HEK293 (cell line): ENCODE measurements around the gene RHBDF2.

ENCODE experiments used
- CTCF ChIA-PET: fragments of 350-600 bp; formaldehyde crosslinking; extraction: SDS; loops from one replicate; lab custom pipeline; 2021; ENCODE audit warnings: antibody characterized with exemption; lab: Yijun Ruan, JAX
- POLR2A ChIA-PET: fragments of 300-600 bp; formaldehyde crosslinking; extraction: SDS; loops from one replicate; lab custom pipeline; 2020; ENCODE audit warnings: antibody characterized with exemption, inconsistent platforms; lab: Yijun Ruan, JAX
- H3K27ac ChIP-seq: fragments of 200-500 bp; sonication (Bioruptor generic); 2 replicates; pipeline ENCODE4 v1.5.1; 2014; ENCODE audit warnings: low read depth, low read length, control low read depth, inconsistent platforms; ENCODE audit errors: extremely low read depth
- H3K36me3 ChIP-seq, 2 experiments: fragments of 200-500 bp in 1 of 2; sonication (Bioruptor generic) in 1 of 2; 1 replicate in 1 of 2; 2 replicates in 1 of 2; pipeline ENCODE4 v1.5.1; 2014 to 2017; ENCODE audit warnings: inconsistent platforms in 2 of 2, low read length in 2 of 2; ENCODE audit not compliant: control insufficient read depth in 2 of 2, insufficient read depth in 1 of 2
- H3K4me1 ChIP-seq: fragments of 200-500 bp; sonication (Bioruptor generic); 2 replicates; pipeline ENCODE4 v1.5.1; 2014; ENCODE audit warnings: mild to moderate bottlenecking, low read length, inconsistent platforms; ENCODE audit not compliant: control insufficient read depth, insufficient read depth
- H3K4me3 ChIP-seq: 2 replicates; pipeline ENCODE4 v1.5.1; 2011; ENCODE audit warnings: low read depth, mild to moderate bottlenecking, control low read depth, low read length, moderate library complexity
- H3K9me3 ChIP-seq: fragments of 200-500 bp; sonication (Bioruptor generic); 2 replicates; pipeline ENCODE4 v1.5.1; 2014; ENCODE audit warnings: low read depth, low read length, inconsistent platforms; ENCODE audit not compliant: control insufficient read depth, insufficient read depth
- EGR2 ChIP-seq: fragments of 450-650 bp; formaldehyde crosslinking; IDR thresholded peaks from 2 replicates; pipeline ENCODE4 v1.5.1; 2016; ENCODE audit warnings: low read depth, missing biosample characterization, missing genetic modification characterization
- GLIS2 ChIP-seq: fragments of 450-650 bp; formaldehyde crosslinking; IDR thresholded peaks from 2 replicates; pipeline ENCODE4 v1.5.1; 2016; ENCODE audit warnings: missing biosample characterization, missing genetic modification characterization
- KLF7 ChIP-seq: fragments of 450-650 bp; formaldehyde crosslinking; IDR thresholded peaks from 2 replicates; pipeline ENCODE4 v1.5.1; 2016; ENCODE audit warnings: missing biosample characterization, missing genetic modification characterization, borderline replicate concordance
- PBX3 ChIP-seq: sonication (generic); formaldehyde crosslinking; IDR thresholded peaks from 2 replicates; pipeline ENCODE4 v1.8.1; 2022; ENCODE audit warnings: mild to moderate bottlenecking, moderate library complexity, missing genetic modification reagents
- REPIN1 ChIP-seq: fragments of 450-650 bp; formaldehyde crosslinking; IDR thresholded peaks from 2 replicates; pipeline ENCODE4 v1.5.1; 2017; ENCODE audit warnings: missing biosample characterization, missing genetic modification characterization, low read depth
- SCRT2 ChIP-seq: fragments of 450-650 bp; formaldehyde crosslinking; IDR thresholded peaks from 2 replicates; pipeline ENCODE4 v1.5.1; 2016; ENCODE audit warnings: missing biosample characterization, missing genetic modification characterization
- SETDB1 ChIP-seq: IDR thresholded peaks from one replicate; pipeline ENCODE4 v1.6.1; 2017; ENCODE audit warnings: mild to moderate bottlenecking, low read length, moderate library complexity, mixed read lengths; ENCODE audit not compliant: insufficient read length
- SP7 ChIP-seq: fragments of 450-650 bp; formaldehyde crosslinking; IDR thresholded peaks from 2 replicates; pipeline ENCODE4 v1.5.1; 2016; ENCODE audit warnings: missing biosample characterization, missing genetic modification characterization
- ZBTB48 ChIP-seq: fragments of 450-650 bp; formaldehyde crosslinking; IDR thresholded peaks from 2 replicates; pipeline ENCODE4 v1.5.1; 2016; ENCODE audit warnings: missing biosample characterization, missing genetic modification characterization
- ZBTB8A ChIP-seq: fragments of 450-650 bp; formaldehyde crosslinking; IDR thresholded peaks from 2 replicates; pipeline ENCODE4 v1.5.1; 2016; ENCODE audit warnings: missing biosample characterization, missing genetic modification characterization
- ZEB2 ChIP-seq: fragments of 450-650 bp; formaldehyde crosslinking; IDR thresholded peaks from 2 replicates; pipeline ENCODE4 v1.5.1; 2016; ENCODE audit warnings: missing biosample characterization, missing genetic modification characterization
- ZFP3 ChIP-seq: fragments of 450-650 bp; formaldehyde crosslinking; IDR thresholded peaks from 2 replicates; pipeline ENCODE4 v1.5.1; 2016; ENCODE audit warnings: low read depth, missing biosample characterization, missing genetic modification characterization
- ZFP69B ChIP-seq: fragments of 450-650 bp; formaldehyde crosslinking; IDR thresholded peaks from 2 replicates; pipeline ENCODE4 v1.5.1; 2016; ENCODE audit warnings: missing biosample characterization, missing genetic modification characterization
- ZIC2 ChIP-seq: fragments of 450-650 bp; formaldehyde crosslinking; IDR thresholded peaks from 2 replicates; pipeline ENCODE4 v1.5.1; 2016; ENCODE audit warnings: missing biosample characterization, missing genetic modification characterization
- ZNF133 ChIP-seq: fragments of 450-650 bp; formaldehyde crosslinking; IDR thresholded peaks from 2 replicates; pipeline ENCODE4 v1.5.1; 2016; ENCODE audit warnings: missing biosample characterization, missing genetic modification characterization
- ZNF138 ChIP-seq: fragments of 450-650 bp; formaldehyde crosslinking; IDR thresholded peaks from 2 replicates; pipeline ENCODE4 v1.5.1; 2016; ENCODE audit warnings: missing biosample characterization, missing genetic modification characterization, borderline replicate concordance
- ZNF146 ChIP-seq: fragments of 450-650 bp; formaldehyde crosslinking; IDR thresholded peaks from 2 replicates; pipeline ENCODE4 v1.5.1; 2016; ENCODE audit warnings: missing biosample characterization, missing genetic modification characterization
- ZNF202 ChIP-seq: fragments of 450-650 bp; formaldehyde crosslinking; IDR thresholded peaks from 2 replicates; pipeline ENCODE4 v1.5.1; 2016; ENCODE audit warnings: missing biosample characterization, missing genetic modification characterization, borderline replicate concordance
- ZNF214 ChIP-seq: fragments of 450-650 bp; formaldehyde crosslinking; IDR thresholded peaks from 2 replicates; pipeline ENCODE4 v1.5.1; 2017; ENCODE audit warnings: missing biosample characterization, mild to moderate bottlenecking, missing genetic modification characterization, borderline replicate concordance
- ZNF223 ChIP-seq: fragments of 450-650 bp; formaldehyde crosslinking; IDR thresholded peaks from 2 replicates; pipeline ENCODE4 v1.5.1; 2016; ENCODE audit warnings: missing biosample characterization, missing genetic modification characterization
- ZNF341 ChIP-seq: fragments of 450-650 bp; formaldehyde crosslinking; IDR thresholded peaks from 2 replicates; pipeline ENCODE4; 2016; ENCODE audit warnings: low read depth, missing biosample characterization, missing genetic modification characterization
- ZNF449 ChIP-seq: fragments of 450-650 bp; formaldehyde crosslinking; IDR thresholded peaks from 2 replicates; pipeline ENCODE4 v1.5.1; 2017; ENCODE audit warnings: missing biosample characterization, mild to moderate bottlenecking, missing genetic modification characterization, moderate library complexity
- ZNF621 ChIP-seq: fragments of 450-650 bp; formaldehyde crosslinking; IDR thresholded peaks from 2 replicates; pipeline ENCODE4 v1.5.1; 2017; ENCODE audit warnings: missing biosample characterization, missing genetic modification characterization
- ZNF768 ChIP-seq: fragments of 450-650 bp; formaldehyde crosslinking; IDR thresholded peaks from 2 replicates; pipeline ENCODE4 v1.5.1; 2018; ENCODE audit warnings: missing biosample characterization, mild to moderate bottlenecking, missing genetic modification characterization
- TF ChIP-seq, protein P1 (sequence below): fragments of 450-650 bp; formaldehyde crosslinking; IDR thresholded peaks from 2 replicates; pipeline ENCODE4 v1.5.1; 2016; ENCODE audit warnings: missing biosample characterization, missing genetic modification characterization, low read depth

Gene RHBDF2

DNA sequence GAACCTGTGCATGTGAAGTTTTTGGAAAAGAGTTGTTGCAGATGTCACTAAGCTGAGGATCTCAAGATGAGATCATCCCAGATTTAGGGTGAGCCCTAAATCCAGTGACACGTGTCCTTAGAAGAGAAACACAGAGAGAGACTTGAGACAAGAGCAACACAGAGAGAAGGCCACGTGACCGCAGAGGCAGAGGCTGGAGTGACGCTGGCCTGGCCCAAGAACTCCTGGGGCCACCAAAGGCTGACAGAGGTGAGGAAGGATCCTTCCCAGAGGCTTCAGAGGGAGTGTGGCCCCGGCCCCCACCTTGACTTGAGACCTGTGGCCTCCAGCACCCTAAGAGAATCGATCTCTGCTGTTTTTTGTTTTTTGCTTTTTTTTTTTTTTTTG is 12.1 kb upstream of the RHBDF2 start (continued):
- no peak for TF ChIP-seq ZFP3 (tag by site-specific recombination)
- no peak for TF ChIP-seq SP7
- TF ChIP-seq KLF7 (tag by site-specific recombination), result no peak
- no peak; the same call in 1 of the 2 replicates for TF ChIP-seq ZBTB48 (tag by site-specific recombination)
- no peak for TF ChIP-seq ZNF621
- TF ChIP-seq ZNF449 (tag by site-specific recombination), result no peak
- no peak for TF ChIP-seq ZEB2 (tag by site-specific recombination)
- no peak for TF ChIP-seq REPIN1 (tag by site-specific recombination)

DNA sequence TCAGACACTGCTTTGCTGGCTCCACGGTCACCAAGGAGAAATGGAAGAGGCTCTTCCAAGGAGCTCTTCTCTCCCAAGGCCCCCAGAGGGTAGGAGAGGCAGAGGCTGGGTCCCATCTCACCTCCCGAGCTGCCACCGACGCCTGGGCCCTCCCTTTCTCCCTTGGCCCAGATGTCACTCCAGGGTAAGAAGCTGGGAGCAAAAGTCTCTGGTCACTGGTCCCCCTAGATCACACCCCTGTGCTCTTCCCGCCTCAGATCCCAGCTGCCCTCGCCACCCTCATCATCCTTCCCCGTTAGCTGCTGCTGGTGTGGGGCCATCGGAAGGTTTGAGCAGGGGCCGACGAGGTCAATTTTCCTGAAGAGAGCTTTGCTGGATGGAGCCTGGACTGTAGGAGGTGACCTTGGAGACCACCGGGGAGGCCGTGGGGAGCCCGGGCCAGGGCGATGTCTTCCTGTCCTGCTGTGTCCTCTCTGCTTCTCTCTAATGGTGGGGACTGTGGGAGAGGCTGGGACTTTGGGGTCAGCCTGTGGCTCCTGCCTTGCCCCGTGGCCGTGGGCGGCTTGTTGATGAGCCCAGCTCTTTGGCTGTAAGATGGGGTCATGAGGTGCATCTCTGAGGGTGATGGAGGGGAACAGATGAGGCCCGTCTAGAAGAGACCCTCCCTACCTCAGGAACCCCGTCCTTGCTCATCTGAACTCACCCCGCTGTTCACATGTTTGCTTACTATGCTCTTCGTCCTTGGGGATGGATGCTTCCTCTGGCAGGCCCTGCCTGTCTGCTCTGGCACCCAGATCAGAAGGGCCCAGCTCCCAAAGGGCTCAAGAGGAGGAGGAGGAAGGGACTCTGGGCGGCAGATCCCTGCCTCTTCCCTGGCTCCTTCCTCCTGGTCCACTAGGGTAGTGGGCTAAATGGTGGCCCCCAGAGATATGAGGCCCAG is 11.4 kb upstream of the RHBDF2 start:
- ChIA-PET CTCF (interaction anchor here (0.9 to 8.4 kb wide), 7 partner anchors 10 to 169 kb away, joined by 3 to 187 read pairs (median 5); partner anchors contain the start of genes AANAT and PRCD), POLR2A (no interaction called here)
- Histone ChIP-seq H3K9me3 (no peaks in the 10 kb centered on the region), H3K36me3 (no peaks in the 10 kb centered on the region), H3K4me3 (no peak overlapping the region), H3K4me1 (no peaks in the 10 kb centered on the region), H3K27ac (no peak overlapping the region)
- peak; percentile 64 for TF ChIP-seq ZNF341 (tag by site-specific recombination)
- TF ChIP-seq ZIC2 (tag by site-specific recombination), result no peak
- 0 out of 2 replicates have a peak, but pooled peaks have one; percentile 21 for TF ChIP-seq ZBTB48 (tag by site-specific recombination)

DNA sequence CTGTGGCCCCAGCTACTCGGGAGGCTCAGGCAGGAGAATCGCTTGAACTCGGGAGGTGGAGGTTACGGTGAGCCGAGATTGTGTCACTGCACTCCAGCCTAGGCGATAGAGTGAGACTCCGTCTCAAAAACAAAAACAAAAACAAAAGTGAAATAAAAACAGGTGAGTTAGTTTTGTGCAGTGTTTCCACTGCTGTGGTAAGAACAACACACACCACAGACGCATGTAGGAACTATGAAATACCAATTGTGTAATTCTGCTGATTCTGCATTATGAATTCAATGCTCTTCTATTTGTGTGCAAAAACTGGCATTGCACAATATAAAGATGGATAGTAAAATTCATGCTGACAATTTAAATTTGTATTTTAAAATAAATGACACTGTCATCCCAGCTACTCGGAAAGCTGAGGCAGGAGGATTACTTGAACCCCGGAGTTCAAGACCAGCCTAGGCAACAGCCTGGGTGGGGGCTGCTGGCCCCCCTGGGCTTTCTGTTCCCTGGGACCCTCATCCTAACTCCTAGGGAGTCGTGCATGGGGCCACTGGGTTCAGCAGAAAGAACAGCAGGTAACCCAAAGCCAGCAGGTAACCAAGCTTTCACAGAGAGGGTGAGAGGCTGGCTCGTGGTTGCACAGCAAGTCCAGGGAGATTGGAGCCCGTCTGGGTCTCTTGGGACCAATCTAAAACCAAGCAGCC is 10.6 kb upstream of the RHBDF2 start:
- H3K4me1 ChIP-seq, result no peaks in the 10 kb centered on the region
- H3K36me3 ChIP-seq, result no peaks in the 10 kb centered on the region
- ChIA-PET POLR2A (no interaction called here), CTCF (interaction anchor here (0.9 to 8.4 kb wide), 10 partner anchors 10 to 208 kb away, joined by 3 to 187 read pairs (median 8); partner anchors contain the start of genes AANAT and PRCD)
- H3K4me3 ChIP-seq, result no peak overlapping the region
- no peaks in the 10 kb centered on the region for H3K9me3 ChIP-seq
- peak; percentile 66; the same call in 1 of the 2 replicates for TF ChIP-seq ZNF768
- TF ChIP-seq SETDB1, result no peak
- H3K27ac ChIP-seq, result no peak overlapping the region

DNA sequence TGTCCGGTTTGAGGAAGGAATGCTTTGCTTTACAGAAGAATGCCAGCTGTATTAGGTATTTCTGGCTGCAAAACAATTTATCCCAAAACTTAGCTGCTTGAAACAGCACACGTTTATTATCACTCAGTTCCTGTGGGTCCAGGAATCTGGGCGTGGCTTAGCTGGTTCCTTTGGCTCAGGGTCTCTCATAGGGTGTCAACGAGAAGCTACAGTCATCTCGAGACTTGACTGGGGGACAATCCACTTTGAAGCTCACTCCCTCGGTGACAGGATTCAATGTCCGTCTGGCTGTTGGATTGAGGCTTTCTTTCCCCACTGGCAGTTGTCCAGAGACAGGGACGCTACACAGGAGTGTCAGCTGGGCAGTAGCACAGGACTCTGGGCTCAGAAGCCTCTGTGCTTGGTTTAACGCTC is 9.6 kb upstream of the RHBDF2 start:
- ChIA-PET CTCF (interaction anchor here (0.5 to 8.4 kb wide), 14 partner anchors 9 to 418 kb away, joined by 3 to 187 read pairs (median 3); partner anchors contain the start of gene AANAT), POLR2A (interaction anchor here (0.7 to 1.8 kb wide), 3 partner anchors 46 to 378 kb away, joined by 3 to 7 read pairs (median 3); no protein-coding TSS in a partner anchor)
- H3K4me1 ChIP-seq, result no peaks in the 10 kb centered on the region
- TF ChIP-seq ZNF223 (tag by site-specific recombination), result no peak
- TF ChIP-seq ZNF133 (tag by site-specific recombination), result no peak
- TF ChIP-seq GLIS2 (tag by site-specific recombination), result no peak
- TF ChIP-seq, protein P1, sequence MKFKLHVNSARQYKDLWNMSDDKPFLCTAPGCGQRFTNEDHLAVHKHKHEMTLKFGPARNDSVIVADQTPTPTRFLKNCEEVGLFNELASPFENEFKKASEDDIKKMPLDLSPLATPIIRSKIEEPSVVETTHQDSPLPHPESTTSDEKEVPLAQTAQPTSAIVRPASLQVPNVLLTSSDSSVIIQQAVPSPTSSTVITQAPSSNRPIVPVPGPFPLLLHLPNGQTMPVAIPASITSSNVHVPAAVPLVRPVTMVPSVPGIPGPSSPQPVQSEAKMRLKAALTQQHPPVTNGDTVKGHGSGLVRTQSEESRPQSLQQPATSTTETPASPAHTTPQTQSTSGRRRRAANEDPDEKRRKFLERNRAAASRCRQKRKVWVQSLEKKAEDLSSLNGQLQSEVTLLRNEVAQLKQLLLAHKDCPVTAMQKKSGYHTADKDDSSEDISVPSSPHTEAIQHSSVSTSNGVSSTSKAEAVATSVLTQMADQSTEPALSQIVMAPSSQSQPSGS, result no peak
- TF ChIP-seq EGR2, result no peak
- no peak for TF ChIP-seq PBX3
- no peak for TF ChIP-seq KLF7 (tag by site-specific recombination)
- no peak for TF ChIP-seq ZFP69B (tag by site-specific recombination)
- TF ChIP-seq ZNF214 (tag by site-specific recombination), result no peak
- TF ChIP-seq SCRT2 (tag by site-specific recombination), result no peak
- TF ChIP-seq ZNF138 (tag by site-specific recombination), result no peak
- no peak for TF ChIP-seq ZBTB8A (tag by site-specific recombination)
- TF ChIP-seq ZNF146 (tag by site-specific recombination), result no peak
- TF ChIP-seq ZNF202 (tag by site-specific recombination), result no peak

More for the DNA sequence above, 9.6 kb upstream of the RHBDF2 start:
- no peaks in the 10 kb centered on the region for H3K36me3 ChIP-seq
- H3K9me3 ChIP-seq, result no peaks in the 10 kb centered on the region
- H3K27ac ChIP-seq, result no peak overlapping the region
- no peak overlapping the region for H3K4me3 ChIP-seq
